ENCODE measurements around the gene AK5. TPM values are rescaled to one million over a fixed set of nuclear protein-coding genes. Genes with fewer than 3 reads are reported as not detected.

The AK5 gene
- polyA plus RNA-seq, 1 donor (not counting 4 experiments of a cell fraction or from before 2014, with no cell fraction given) = 0.30 TPM

DNA sequence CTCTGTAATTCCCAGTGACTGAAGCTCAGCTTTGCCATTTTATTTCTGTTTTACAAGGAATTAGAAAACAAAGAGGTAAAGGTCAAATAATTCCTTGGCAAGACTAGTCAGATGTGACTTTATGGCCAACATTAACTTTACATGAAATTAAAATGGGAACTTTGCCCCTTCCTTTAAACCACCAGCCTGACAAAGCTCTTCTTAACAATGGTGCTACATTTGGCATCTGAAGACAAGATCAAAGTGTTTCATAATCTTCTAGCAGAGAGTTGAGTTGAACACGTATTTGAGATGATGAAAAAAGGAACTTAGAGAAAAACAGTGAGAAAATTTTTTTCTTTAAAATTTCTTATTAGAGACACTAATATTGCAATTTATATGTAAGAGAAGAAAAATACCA lies 193.8 kb downstream of the AK5 start:
- no peaks in the 10 kb centered on the region for H3K36me3 ChIP-seq (ENCODE audit: control insufficient read depth in 2 of 2, extremely low read depth in 1 of 2, insufficient read depth in 2 of 2, low read length in 2 of 2)
- no peak overlapping the region for H3K9ac ChIP-seq (ENCODE audit: control insufficient read depth, extremely low read depth, insufficient read depth, low read length)
- dilution Hi-C loops (cut with MboI; ENCODE audit: extremely low pct_ligation_motif_present, low sequenced_read_pairs) = no loop called here
- H3K9me1 ChIP-seq (ENCODE audit: control insufficient read depth, extremely low read depth, insufficient read depth, low read length) = no peaks in the 10 kb centered on the region
- no peaks in the 10 kb centered on the region for H3K4me1 ChIP-seq (ENCODE audit: control insufficient read depth, extremely low read depth, insufficient read depth, low read length)
- DNase-seq (ENCODE audit: low read depth, low spot score) (no peak), FAIRE-seq (no peak)
- H3K4me2 ChIP-seq (ENCODE audit: control insufficient read depth, extremely low read depth, insufficient read depth, low read depth, low read length) = no peak overlapping the region
- H3K79me2 ChIP-seq (ENCODE audit: control insufficient read depth, insufficient read depth, low read length) = no peaks in the 10 kb centered on the region
- TF ChIP-seq, protein P1, sequence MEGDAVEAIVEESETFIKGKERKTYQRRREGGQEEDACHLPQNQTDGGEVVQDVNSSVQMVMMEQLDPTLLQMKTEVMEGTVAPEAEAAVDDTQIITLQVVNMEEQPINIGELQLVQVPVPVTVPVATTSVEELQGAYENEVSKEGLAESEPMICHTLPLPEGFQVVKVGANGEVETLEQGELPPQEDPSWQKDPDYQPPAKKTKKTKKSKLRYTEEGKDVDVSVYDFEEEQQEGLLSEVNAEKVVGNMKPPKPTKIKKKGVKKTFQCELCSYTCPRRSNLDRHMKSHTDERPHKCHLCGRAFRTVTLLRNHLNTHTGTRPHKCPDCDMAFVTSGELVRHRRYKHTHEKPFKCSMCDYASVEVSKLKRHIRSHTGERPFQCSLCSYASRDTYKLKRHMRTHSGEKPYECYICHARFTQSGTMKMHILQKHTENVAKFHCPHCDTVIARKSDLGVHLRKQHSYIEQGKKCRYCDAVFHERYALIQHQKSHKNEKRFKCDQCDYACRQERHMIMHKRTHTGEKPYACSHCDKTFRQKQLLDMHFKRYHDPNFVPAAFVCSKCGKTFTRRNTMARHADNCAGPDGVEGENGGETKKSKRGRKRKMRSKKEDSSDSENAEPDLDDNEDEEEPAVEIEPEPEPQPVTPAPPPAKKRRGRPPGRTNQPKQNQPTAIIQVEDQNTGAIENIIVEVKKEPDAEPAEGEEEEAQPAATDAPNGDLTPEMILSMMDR (optimal IDR thresholded peaks at IDR 0.05 in 1 of 3, IDR thresholded peaks at IDR 0.05 in 1 of 3, conservative IDR thresholded peaks at IDR 0.05 in 1 of 3; ENCODE audit: extremely low read depth in 1 of 3, insufficient read depth in 2 of 3, low read length in 3 of 3) = no peak
- TF ChIP-seq EZH2 (IDR thresholded peaks at IDR 0.05; ENCODE audit: low read length) = no peak
- no peaks in the 10 kb centered on the region for H3K27me3 ChIP-seq (ENCODE audit: control insufficient read depth, extremely low read depth, insufficient read depth, low read length)
- H2AFZ ChIP-seq (ENCODE audit: control insufficient read depth, low read length) = no peak overlapping the region
- H3K9me3 ChIP-seq (ENCODE audit: control insufficient read depth, low read depth, low read length) = no peaks in the 10 kb centered on the region
- no peaks in the 10 kb centered on the region for H4K20me1 ChIP-seq (ENCODE audit: control insufficient read depth, extremely low read depth, insufficient read depth, low read length)
- no peak overlapping the region for H3K4me3 ChIP-seq (ENCODE audit: control insufficient read depth in 2 of 3, extremely low read depth in 1 of 3, insufficient read depth in 2 of 3, low read depth in 1 of 3, low read length in 3 of 3)
- no peak overlapping the region for H3K27ac ChIP-seq (ENCODE audit: control insufficient read depth, insufficient read depth, low read length)

DNA sequence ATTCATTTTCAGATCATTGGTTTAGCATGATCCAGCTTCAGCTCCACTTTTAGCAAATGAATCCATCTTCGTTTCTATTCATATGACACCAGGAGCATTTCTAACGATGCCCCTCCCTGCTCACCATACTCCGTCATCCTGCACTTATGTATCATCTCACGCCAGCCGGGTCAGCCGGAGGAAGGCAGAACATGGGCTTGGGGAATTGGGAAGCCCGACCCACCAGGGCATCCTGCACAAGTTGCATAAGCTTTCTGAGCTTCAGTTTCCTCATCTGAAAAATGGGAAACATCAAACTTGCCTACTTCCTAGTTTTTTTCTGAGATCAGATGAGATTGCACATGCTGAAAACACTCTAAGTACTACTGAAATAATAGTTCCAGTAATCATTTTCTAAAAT lies 194.7 kb downstream of the AK5 start:
- no peak overlapping the region for H3K4me2 ChIP-seq (ENCODE audit: control insufficient read depth, extremely low read depth, insufficient read depth, low read depth, low read length)
- dilution Hi-C loops (cut with MboI; ENCODE audit: extremely low pct_ligation_motif_present, low sequenced_read_pairs) = no loop called here
- DNase-seq (ENCODE audit: low read depth, low spot score) (no peak), FAIRE-seq (no peak)
- no peaks in the 10 kb centered on the region for H3K9me3 ChIP-seq (ENCODE audit: control insufficient read depth, low read depth, low read length)
- no peaks in the 10 kb centered on the region for H3K27me3 ChIP-seq (ENCODE audit: control insufficient read depth, extremely low read depth, insufficient read depth, low read length)
- H3K9ac ChIP-seq (ENCODE audit: control insufficient read depth, extremely low read depth, insufficient read depth, low read length) = no peak overlapping the region
- no peaks in the 10 kb centered on the region for H3K4me1 ChIP-seq (ENCODE audit: control insufficient read depth, extremely low read depth, insufficient read depth, low read length)
- no peak for TF ChIP-seq EZH2 (IDR thresholded peaks at IDR 0.05; ENCODE audit: low read length)
- TF ChIP-seq, protein P1 (optimal IDR thresholded peaks at IDR 0.05 in 1 of 3, IDR thresholded peaks at IDR 0.05 in 1 of 3, conservative IDR thresholded peaks at IDR 0.05 in 1 of 3; ENCODE audit: extremely low read depth in 1 of 3, insufficient read depth in 2 of 3, low read length in 3 of 3) = no peak
- H3K36me3 ChIP-seq (ENCODE audit: control insufficient read depth in 2 of 2, extremely low read depth in 1 of 2, insufficient read depth in 2 of 2, low read length in 2 of 2) = no peaks in the 10 kb centered on the region
- no peak overlapping the region for H2AFZ ChIP-seq (ENCODE audit: control insufficient read depth, low read length)
- H3K79me2 ChIP-seq (ENCODE audit: control insufficient read depth, insufficient read depth, low read length) = no peaks in the 10 kb centered on the region
- no peak overlapping the region for H3K4me3 ChIP-seq (ENCODE audit: control insufficient read depth in 2 of 3, extremely low read depth in 1 of 3, insufficient read depth in 2 of 3, low read depth in 1 of 3, low read length in 3 of 3)
- H3K27ac ChIP-seq (ENCODE audit: control insufficient read depth, insufficient read depth, low read length) = no peak overlapping the region
- no peaks in the 10 kb centered on the region for H3K9me1 ChIP-seq (ENCODE audit: control insufficient read depth, extremely low read depth, insufficient read depth, low read length)
- no peaks in the 10 kb centered on the region for H4K20me1 ChIP-seq (ENCODE audit: control insufficient read depth, extremely low read depth, insufficient read depth, low read length)
